ENCODE data around the gene JDP2.
"Not testable (repeated sequence)": the region's sequence is repeated elsewhere in the genome, so short reads cannot be mapped to it uniquely, and the experiment has no call there.

JDP2 gene

DNA sequence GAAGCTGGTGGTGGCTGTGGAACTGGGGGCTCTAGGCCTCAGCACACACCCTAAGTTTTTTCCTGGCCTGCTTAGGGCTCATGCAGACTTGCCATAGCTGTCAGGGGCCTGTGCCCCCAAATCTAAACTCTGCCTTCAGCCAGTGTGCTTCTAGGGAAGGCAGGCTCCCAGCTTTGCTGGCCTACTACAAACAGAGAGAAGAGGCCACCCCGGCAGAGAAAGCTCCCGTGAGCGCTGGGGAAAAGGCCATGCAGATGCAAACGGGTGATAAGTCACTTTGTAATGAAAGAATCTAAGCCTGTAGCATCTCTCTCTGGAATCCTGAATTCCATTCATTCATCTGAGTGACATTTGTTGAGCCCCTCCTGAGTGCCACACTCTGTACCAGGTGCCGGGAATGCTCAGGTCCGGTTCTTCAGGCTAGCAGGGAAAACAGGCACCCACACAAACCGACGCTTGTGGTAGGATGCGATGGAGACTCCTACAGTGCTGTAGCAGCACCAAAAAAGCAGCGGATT is 29.9 kb downstream of the JDP2 start:
- DNase-seq = no peak

DNA sequence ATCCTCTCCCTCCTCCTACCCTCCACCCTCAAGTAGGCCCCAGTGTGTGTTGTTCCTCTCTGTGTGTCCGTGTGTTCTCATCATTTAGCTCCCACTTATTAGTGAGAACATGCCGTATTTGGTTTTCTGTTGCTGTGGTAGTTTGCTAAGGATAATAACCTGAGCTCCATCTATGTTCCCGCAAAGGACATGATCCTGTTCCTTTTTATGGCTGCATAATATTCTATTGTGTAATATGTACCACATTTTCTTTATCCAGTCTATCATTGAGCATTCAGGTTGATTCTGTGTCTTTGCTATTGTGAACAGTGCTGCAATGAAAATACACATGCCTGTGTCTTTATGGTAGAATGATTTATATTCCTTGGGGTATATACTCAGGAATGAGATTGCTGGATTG is 30.5 kb downstream of the JDP2 start:
- no peak for DNase-seq

GRCh38 chr14:75459099-75459741 is 31.4 kb downstream of the JDP2 start:
- no peak for DNase-seq

- DNase-seq = no peak
These were observed 32.0 kb downstream of the JDP2 start for GRCh38 chr14:75459791-75460190.

- DNase-seq = no peak
These were observed 32.6 kb downstream of the JDP2 start for GRCh38 chr14:75460394-75460793.

DNA sequence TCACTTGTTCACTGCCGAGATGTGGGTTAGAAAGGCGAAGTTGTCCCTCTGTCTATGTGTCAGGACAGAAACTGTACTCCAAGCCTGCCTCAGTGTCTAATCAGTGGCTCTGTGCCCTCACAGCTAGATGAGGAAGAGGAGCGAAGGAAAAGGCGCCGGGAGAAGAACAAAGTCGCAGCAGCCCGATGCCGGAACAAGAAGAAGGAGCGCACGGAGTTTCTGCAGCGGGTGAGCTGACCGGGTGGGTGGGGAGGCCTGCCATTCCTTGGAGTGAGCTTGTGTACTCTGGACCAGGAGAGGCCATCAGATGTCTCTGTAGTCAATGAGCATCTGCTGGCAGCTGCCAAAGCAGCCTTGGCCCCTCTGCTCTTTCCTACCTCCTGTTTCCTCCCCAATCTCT is 33.5 kb downstream of the JDP2 start:
- DNase-seq = no peak

GRCh38 chr14:75461755-75462349 is 34.0 kb downstream of the JDP2 start:
- no peak for DNase-seq

GRCh38 chr14:75464626-75465025 is 36.8 kb downstream of the JDP2 start:
- no peak for DNase-seq

- no peak for DNase-seq
These were observed 39.9 kb downstream of the JDP2 start for GRCh38 chr14:75467763-75468162.

- no peak for DNase-seq
These were observed 41.3 kb downstream of the JDP2 start for GRCh38 chr14:75469164-75469563.

GRCh38 chr14:75469606-75470237 is 41.9 kb downstream of the JDP2 start:
- no peak for DNase-seq

GRCh38 chr14:75470238-75470797 is 42.5 kb downstream of the JDP2 start:
- DNase-seq = no peak

DNA sequence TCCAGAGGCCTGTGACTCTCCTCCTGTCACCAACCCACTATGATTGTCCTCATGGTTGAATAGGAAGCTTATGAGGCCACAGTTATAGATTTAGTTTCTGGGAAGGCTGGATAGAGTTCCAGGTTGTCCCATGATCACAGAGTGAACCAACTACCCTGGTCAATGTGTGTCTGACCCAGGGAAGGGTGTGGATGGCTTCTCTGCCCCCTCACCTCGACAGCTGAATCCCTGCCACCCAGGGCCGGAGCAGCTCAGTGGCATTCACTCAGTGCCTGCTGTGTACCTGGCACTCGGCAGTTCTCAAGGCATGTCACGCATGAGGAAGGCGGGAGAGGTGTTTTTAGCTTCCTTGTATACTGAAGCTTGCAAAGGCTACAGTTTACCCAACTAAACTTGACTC is 43.2 kb downstream of the JDP2 start:
- no peak for DNase-seq

- not testable (repeated sequence) for DNase-seq
These were observed 46.3 kb downstream of the JDP2 start for GRCh38 chr14:75474127-75474526.

DNA sequence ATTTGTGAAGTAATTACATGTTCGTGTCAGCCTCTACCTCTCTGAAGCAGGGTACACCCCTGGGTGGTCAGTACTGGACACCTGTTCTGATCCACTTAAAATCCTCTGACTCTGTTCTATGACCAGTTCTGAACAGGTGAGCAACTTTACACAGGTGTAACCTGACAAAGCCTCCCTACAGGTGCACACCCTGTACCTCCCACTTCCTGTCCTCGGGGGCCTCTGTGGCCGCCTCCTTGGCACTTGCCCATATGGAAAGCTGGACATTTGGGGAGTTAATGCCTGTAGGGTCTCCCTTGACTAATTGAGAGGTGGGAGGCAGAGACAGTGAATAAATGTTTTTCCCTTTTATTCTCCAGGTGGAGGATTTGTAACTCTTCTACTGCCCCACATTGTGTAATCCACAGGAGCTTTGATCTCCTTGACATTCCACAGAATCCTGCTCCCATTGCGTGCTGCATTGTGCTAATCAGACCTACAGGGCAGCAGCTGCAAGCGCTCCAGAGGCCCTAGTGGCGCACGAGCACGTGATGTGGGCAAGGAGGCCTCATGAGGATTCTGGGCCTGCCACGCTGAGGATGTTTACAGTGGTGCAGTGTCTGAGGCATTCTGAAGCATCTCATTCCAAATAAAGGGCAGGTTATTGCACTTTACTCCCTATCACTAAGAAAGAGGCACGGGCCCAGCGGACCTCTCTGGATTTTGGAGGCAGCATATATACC is 48.6 kb downstream of the JDP2 start:
- no peak for DNase-seq

DNA sequence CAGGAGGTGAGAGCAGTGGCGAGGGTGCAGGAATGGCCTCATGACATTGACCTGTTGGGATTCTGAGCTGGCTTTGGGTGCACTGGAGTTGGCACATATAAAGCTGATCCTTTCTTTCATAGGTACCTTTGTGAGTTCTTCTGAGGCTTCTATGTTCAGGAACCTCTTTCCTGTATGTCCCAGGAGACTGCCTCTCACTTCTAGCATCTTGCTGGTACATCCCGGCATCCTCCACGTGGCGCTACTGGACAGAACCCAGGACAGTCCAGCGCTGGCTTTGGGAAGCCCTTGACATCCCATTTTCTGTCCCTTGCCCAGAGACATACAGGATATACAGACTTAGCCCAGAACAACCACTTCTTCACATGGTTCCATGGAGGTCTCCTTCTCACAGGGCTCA is 50.1 kb downstream of the JDP2 start:
- DNase-seq = no peak

DNA sequence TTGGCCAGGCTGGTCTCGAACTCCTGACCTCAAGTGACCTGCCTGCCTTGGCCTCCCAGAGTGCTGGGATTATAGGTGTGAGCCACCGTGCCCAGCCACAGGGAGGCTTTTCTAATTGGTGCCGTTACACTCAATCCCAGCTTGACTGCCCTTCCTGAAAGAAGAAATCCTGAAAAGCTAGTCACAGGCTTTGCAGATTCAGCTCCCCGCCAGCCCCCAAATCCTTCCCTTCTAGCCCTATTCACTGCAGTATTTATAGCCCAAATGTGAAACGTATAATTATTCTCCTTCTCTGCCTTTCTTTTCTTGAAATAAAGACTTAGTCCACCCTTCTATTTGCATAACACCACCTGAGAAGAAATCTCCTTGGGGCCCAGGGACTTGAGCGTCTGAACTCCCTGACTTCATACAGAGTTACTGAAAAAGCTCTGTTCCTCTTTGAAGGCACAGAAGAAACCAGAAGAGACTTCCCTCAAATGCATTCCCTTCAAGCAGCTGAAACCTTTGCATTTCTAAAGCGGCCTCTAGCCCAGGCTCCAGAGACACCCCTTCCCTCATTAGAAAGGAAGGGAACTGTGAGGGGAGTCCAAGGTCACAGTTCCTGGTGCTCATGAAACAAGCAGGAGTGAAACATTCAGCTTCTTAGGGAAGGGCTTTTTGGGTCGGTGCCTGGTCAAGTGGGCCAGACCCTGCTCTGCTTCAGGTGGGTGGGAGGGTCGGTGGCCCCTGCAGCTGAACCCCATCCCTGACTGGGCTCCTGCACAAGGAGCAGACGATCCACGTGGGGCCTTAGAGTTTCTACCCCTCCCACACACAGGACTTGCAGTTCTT is 52.2 kb downstream of the JDP2 start:
- DNase-seq = peak; percentile 16

- DNase-seq = no peak
These were observed 54.5 kb downstream of the JDP2 start for GRCh38 chr14:75482366-75482765.

- no peak for DNase-seq
These were observed 57.0 kb downstream of the JDP2 start for GRCh38 chr14:75484711-75485429.

DNA sequence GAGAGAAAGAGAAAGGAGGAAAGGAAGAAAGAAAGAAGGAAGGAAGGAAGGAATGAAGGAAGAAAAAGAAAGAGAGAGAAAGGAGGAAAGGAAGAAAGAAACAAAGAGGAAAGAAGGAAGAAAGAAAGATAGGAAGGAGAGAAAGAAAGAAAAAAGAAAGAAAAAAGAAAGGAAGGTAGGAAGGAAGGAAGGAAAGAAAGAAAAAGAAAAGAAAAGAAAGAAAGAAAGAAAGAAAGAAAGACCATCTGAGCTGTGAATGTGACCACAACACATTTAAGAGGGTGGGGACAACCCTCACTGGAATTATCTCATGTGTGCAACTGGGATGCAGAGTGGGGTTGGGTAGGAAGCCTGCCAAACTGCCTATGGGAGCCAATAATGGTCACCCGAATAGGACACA is 58.5 kb downstream of the JDP2 start:
- DNase-seq = no peak

- DNase-seq = no peak
These were observed 59.4 kb downstream of the JDP2 start for GRCh38 chr14:75487155-75487671.

DNA sequence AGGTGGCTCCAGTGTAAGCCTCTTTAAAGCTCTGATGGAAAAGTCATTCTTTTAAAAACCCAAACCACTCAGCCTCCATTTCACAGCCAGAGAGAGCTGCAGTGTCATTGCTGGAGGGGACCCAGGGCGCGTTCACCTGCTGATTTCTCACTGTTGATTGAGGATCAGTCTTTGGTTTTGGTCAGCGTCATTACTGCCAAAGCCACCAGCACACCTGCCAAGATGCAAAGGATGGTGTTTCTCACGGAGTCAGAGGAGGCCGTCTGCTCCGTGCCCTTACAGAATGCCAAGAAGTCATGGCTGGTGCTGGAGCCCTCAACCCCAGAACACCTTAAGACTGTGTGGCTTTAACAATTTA is 61.6 kb downstream of the JDP2 start:
- no peak for DNase-seq
